HG02981 (cell line): ENCODE measurements around the gene SGCD.
"Not testable (repeated sequence)": the region's sequence is repeated elsewhere in the genome, so short reads cannot be mapped to it uniquely, and the experiment has no call there.

Experiments used
- ATAC-seq: cut with Tn5 transposase; IDR thresholded peaks from one replicate; pipeline ENCODE4 v1.9.1; 2021; ENCODE audit warnings: mild to moderate bottlenecking, moderate library complexity; ENCODE audit not compliant: unreplicated experiment

The SGCD gene

GRCh38 chr5:156617426-156617825, 290.5 kb downstream of the SGCD start:
- ATAC-seq = no peak

- no peak for ATAC-seq
Measured at GRCh38 chr5:156618601-156619000, 291.6 kb downstream of the SGCD start.

GRCh38 chr5:156621719-156622118, 294.8 kb downstream of the SGCD start:
- ATAC-seq = no peak

GRCh38 chr5:156623381-156624040, 296.5 kb downstream of the SGCD start:
- ATAC-seq = no peak

GRCh38 chr5:156624686-156625085, 297.7 kb downstream of the SGCD start:
- no peak for ATAC-seq

- no peak for ATAC-seq
Measured at GRCh38 chr5:156628421-156628820, 301.5 kb downstream of the SGCD start.

GRCh38 chr5:156631005-156631404, 304.0 kb downstream of the SGCD start:
- ATAC-seq = no peak

GRCh38 chr5:156634301-156634700, 307.3 kb downstream of the SGCD start:
- no peak for ATAC-seq

GRCh38 chr5:156640691-156641241, 313.8 kb downstream of the SGCD start:
- no peak for ATAC-seq

GRCh38 chr5:156641686-156642085, 314.7 kb downstream of the SGCD start:
- no peak for ATAC-seq

GRCh38 chr5:156647034-156647451, 320.1 kb downstream of the SGCD start:
- ATAC-seq = no peak

GRCh38 chr5:156654444-156654843, 327.5 kb downstream of the SGCD start:
- no peak for ATAC-seq

- no peak for ATAC-seq
Measured at GRCh38 chr5:156655732-156656131, 328.8 kb downstream of the SGCD start.

- ATAC-seq = not testable (repeated sequence)
Measured at GRCh38 chr5:156664832-156665231, 337.9 kb downstream of the SGCD start.

GRCh38 chr5:156666686-156667085, 339.7 kb downstream of the SGCD start:
- ATAC-seq = not testable (repeated sequence)

- no peak for ATAC-seq
Measured at GRCh38 chr5:156667616-156668015, 340.7 kb downstream of the SGCD start.

GRCh38 chr5:156669416-156669815, 342.5 kb downstream of the SGCD start:
- ATAC-seq = no peak

GRCh38 chr5:156670615-156671014, 343.7 kb downstream of the SGCD start:
- no peak for ATAC-seq

GRCh38 chr5:156675395-156675794, 348.4 kb downstream of the SGCD start:
- ATAC-seq = no peak

- ATAC-seq = no peak
Measured at GRCh38 chr5:156677963-156678362, 351.0 kb downstream of the SGCD start.

GRCh38 chr5:156678484-156678883, 351.5 kb downstream of the SGCD start:
- no peak for ATAC-seq

- ATAC-seq = no peak
Measured at GRCh38 chr5:156680831-156681230, 353.9 kb downstream of the SGCD start.

GRCh38 chr5:156681265-156681664, 354.3 kb downstream of the SGCD start:
- no peak for ATAC-seq
